Activated CD4-positive, alpha-beta T cell treated with anti-CD3 and anti-CD28 coated beads for 36 hours (primary cell): ENCODE measurements around the gene SERTAD4. TPM values are rescaled to one million over a fixed set of nuclear protein-coding genes. Genes with fewer than 3 reads are reported as not detected.

Experiments used
- ATAC-seq: fragments of 200-7000 bp; cut with Tn5 transposase; one replicate; pipeline ENCODE4 v1.10.0; 2021; ENCODE audit warnings: mild to moderate bottlenecking, moderate library complexity
- CTCF ChIA-PET: fragments of 350-600 bp; sonication (Branson Sonifier 250); formaldehyde crosslinking; loops from one replicate; lab custom pipeline; 2021; ENCODE audit warnings: antibody characterized with exemption; lab: Charles Lee
- POLR2A ChIA-PET: fragments of 350-600 bp; sonication (Branson Sonifier 250); formaldehyde crosslinking; loops from one replicate; lab custom pipeline; 2021; ENCODE audit warnings: antibody characterized with exemption, inconsistent platforms; lab: Charles Lee
- DNase-seq: peaks from one replicate; pipeline ENCODE4 v3.0.0-alpha.2; 2020
- H3K27ac Mint-ChIP-seq: one replicate; pipeline ENCODE4 v1.8.0; 2021; ENCODE audit warnings: mixed read lengths
- H3K27me3 Mint-ChIP-seq: one replicate; pipeline ENCODE4 v1.8.0; 2021; ENCODE audit warnings: mixed read lengths
- H3K36me3 Mint-ChIP-seq: one replicate; pipeline ENCODE4 v1.8.0; 2021; ENCODE audit warnings: low read depth, mixed read lengths
- H3K4me1 Mint-ChIP-seq: one replicate; pipeline ENCODE4 v1.8.0; 2021; ENCODE audit warnings: mixed read lengths
- H3K4me3 Mint-ChIP-seq: one replicate; pipeline ENCODE4 v1.8.0; 2021; ENCODE audit warnings: mild to moderate bottlenecking, moderate library complexity, mixed read lengths
- H3K9me3 Mint-ChIP-seq: one replicate; pipeline ENCODE4 v1.8.0; 2021; ENCODE audit warnings: low read depth, mixed read lengths
- intact Hi-C, 2 experiments: fragments of 100-400 bp; cut with DNase I in 1 of 2; cut with micrococcal nuclease in 1 of 2; formaldehyde crosslinking; loops; one replicate each; pipeline versions ENCODE4 v1.14.2 to v1.15.1; 2022 to 2024; cut with DNase I, micrococcal nuclease
- total RNA-seq, 2 experiments: library from RNA; stranded (reverse); gene quantifications; one replicate each; pipeline ENCODE4 v1.2.3, GENCODE V29; 2021

SERTAD4 gene
- total RNA-seq, 2 experiments from 2014 or later = not detected

DNA sequence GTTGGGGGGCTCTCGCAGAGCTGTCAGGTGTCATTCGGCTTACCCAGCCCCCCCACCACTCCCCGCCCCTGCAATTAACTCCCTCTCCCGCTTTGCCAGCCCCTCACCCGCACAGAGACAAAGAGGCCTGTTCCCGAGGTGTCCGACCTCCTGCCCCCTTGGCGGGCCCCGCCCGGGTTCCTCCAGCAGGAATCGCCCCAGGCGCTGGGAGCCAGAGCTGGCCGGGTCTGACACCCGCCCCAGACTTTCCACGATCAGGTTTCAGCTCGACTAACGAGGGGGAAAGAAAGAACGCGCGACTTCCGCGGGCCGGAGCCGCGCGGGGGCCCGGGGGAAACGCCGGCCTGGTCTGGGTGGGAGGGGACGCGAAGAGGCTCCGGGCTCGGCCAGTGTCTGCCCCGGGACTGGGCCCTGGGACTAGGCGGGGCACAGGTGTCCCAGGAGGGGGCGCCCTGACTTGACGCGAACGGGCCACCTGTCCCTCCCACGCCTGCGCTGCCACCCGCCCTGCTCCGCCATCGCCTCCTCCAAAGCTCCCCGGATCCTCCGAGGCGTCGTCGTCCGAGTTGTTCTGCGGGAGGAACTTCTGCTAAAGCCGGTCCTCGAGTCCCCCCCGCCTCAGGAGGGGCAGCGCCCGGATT is 59.8 kb downstream of the SERTAD4 start:
- Mint-ChIP-seq H3K36me3 (no peaks in the 10 kb centered on the region), H3K4me1 (peaks cover 5% of the 10 kb centered on the region), H3K9me3 (no peaks in the 10 kb centered on the region), H3K4me3 (no peak overlapping the region), H3K27me3 (peaks cover 55% of the 10 kb centered on the region), H3K27ac (no peak overlapping the region)
- ChIA-PET CTCF (interaction anchor here (0.6 to 1.2 kb wide), 6 partner anchors 11 to 727 kb away, joined by 3 to 5 read pairs (median 3); no protein-coding TSS in a partner anchor), POLR2A (interaction anchor here (0.6 kb wide), 1 partner anchor 10 kb away, joined by 3 read pairs; no protein-coding TSS in a partner anchor)
- intact Hi-C loops = no loop called here
- peak; percentile 74 for DNase-seq
- ATAC-seq = peak; percentile 80

DNA sequence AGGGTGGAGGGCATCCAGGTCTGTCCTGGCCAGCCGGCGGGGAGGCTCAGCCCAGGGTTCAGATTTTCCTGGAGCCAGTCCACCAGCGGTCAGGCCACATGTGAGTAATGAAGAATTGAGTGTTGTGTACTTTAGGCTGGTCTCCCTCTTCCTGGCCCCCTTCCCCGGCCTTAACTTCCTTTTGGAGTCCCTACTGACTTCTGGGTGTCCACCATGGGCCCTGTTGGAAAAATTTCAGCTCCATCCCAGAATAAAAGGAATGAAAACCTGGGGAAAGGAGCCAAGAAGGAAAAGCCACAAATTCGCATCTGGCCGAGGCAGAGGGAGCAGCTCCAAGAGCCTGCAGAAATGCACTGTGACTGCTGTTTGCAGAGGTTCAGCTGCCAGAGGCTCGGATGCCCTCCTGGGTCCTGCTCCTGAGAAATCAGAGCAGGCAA is 60.6 kb downstream of the SERTAD4 start:
- no peak overlapping the region for H3K4me3 Mint-ChIP-seq
- CTCF ChIA-PET = interaction anchor here (0.6 to 1.1 kb wide), 2 partner anchors 12 to 60 kb away, joined by 3 read pairs; no protein-coding TSS in a partner anchor

DNA sequence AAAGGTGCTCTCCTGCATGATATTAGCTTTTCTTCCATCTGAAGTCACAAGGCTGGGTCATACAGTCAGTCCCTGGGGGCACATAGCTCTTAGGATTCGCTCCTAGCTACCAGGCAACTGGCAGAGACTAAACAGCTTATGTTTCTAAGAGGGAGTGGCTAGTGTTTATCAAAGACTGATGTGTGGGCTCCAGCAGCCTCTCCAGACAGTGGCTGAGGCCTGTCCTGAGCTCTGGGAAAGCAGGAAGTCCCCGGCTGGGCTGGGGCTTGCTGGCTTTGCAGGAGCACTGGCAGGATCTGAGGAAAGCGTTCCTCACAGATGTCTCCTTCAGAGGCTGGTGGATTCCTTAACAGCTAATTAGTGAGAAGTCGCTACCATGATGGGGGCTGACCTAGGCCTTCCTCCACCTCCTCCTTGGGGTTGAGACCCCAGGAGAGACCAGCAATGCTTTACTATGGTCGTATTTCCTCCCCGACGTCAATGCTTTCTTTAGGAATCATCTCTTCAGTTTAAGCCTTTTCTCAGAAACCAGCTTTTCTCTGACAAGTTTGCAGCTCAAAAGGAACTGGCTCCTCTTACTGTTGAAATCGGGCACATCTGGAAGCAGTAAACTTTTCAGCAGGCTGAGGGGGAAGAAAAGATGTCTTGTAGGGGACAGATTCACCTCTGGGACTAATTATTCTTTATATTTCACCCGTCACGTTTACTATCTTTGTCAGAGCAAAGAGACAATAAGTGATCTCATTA is 62.6 kb downstream of the SERTAD4 start:
- H3K36me3 Mint-ChIP-seq = no peaks in the 10 kb centered on the region
- no peak for ATAC-seq
- no peak overlapping the region for H3K27ac Mint-ChIP-seq
- DNase-seq = no peak
- ChIA-PET POLR2A (no interaction called here), CTCF (no interaction called here)
- no peaks in the 10 kb centered on the region for H3K9me3 Mint-ChIP-seq
- H3K27me3 Mint-ChIP-seq = peaks cover 49% of the 10 kb centered on the region
- no peak overlapping the region for H3K4me3 Mint-ChIP-seq
- intact Hi-C loops = no loop called here
- H3K4me1 Mint-ChIP-seq = peaks cover 5% of the 10 kb centered on the region

More for the DNA sequence above, 60.6 kb downstream of the SERTAD4 start:
- DNase-seq (no peak), ATAC-seq (no peak)
- Mint-ChIP-seq H3K27ac (no peak overlapping the region), H3K4me1 (peaks cover 5% of the 10 kb centered on the region), H3K27me3 (peaks cover 58% of the 10 kb centered on the region), H3K36me3 (no peaks in the 10 kb centered on the region), H3K9me3 (no peaks in the 10 kb centered on the region)
- intact Hi-C loops = no loop called here
- POLR2A ChIA-PET = no interaction called here

Other genes starting within 250 kb of the SERTAD4 start
- under 1 TPM; 0.82 to 0.84 TPM for gene HHAT, start 96.1 kb downstream of the SERTAD4 start, total RNA-seq